Endothelial cell of umbilical vein (primary cell): ENCODE measurements around the gene AATF. TPM values are rescaled to one million over a fixed set of nuclear protein-coding genes. Genes with fewer than 3 reads are reported as not detected.

Experiments
- BruUV-seq: library from RNA; stranded (reverse); fragments of 400-500 nt; replicated peaks from 2 replicates; lab custom pipeline; 2021; lab: Mats Ljungman, UMichigan
- CTCF ChIA-PET: fragments of 300-600, 350-600 bp; sonication (Branson Sonifier 250); formaldehyde crosslinking; loops from one replicate; lab custom pipeline; 2021; ENCODE audit warnings: antibody characterized with exemption, inconsistent platforms; lab: Charles Lee
- POLR2A ChIA-PET: fragments of 300-600, 350-600 bp; sonication (Branson Sonifier 250); formaldehyde crosslinking; loops from one replicate; lab custom pipeline; 2021; ENCODE audit warnings: antibody characterized with exemption, inconsistent platforms; lab: Charles Lee
- DNase-seq: peaks from one replicate; pipeline ENCODE4 v3.0.0-alpha.2; 2011; ENCODE audit warnings: low read depth, low spot score
- FAIRE-seq: peaks from 2 replicates; lab custom pipeline; 2011; peaks lifted over from hg19 to GRCh38; lab: Jason Lieb, UNC
- H2AFZ ChIP-seq: 2 replicates; pipeline ENCODE4 v1.6.0; 2012; ENCODE audit warnings: low read depth, low read length, control low read depth, inconsistent platforms
- H3K27ac ChIP-seq: 2 replicates; pipeline ENCODE4 v1.5.1; 2011; ENCODE audit warnings: low read depth, mild to moderate bottlenecking, control low read depth, low read length, moderate library complexity; ENCODE audit not compliant: insufficient read depth
- H3K27me3 ChIP-seq, 2 experiments: 2 replicates each; pipeline versions ENCODE4 v1.6.0 to v1.6.1; 2011; ENCODE audit warnings: low read length in 2 of 2, mixed read lengths in 1 of 2; ENCODE audit not compliant: control insufficient read depth in 2 of 2, insufficient read depth in 2 of 2
- H3K36me3 ChIP-seq, 2 experiments: 2 replicates in 1 of 2; 3 replicates in 1 of 2; pipeline ENCODE4 v1.5.1; 2011; ENCODE audit warnings: low read length in 2 of 2, mild to moderate bottlenecking in 1 of 2, moderate library complexity in 1 of 2; ENCODE audit not compliant: control insufficient read depth in 2 of 2, insufficient read depth in 2 of 2; ENCODE audit errors: extremely low read depth in 1 of 2
- H3K4me1 ChIP-seq: 3 replicates; pipeline ENCODE4 v1.5.1; 2011; ENCODE audit warnings: mild to moderate bottlenecking, low read length; ENCODE audit not compliant: control insufficient read depth, insufficient read depth; ENCODE audit errors: extremely low read depth
- H3K4me2 ChIP-seq: 2 replicates; pipeline ENCODE4 v1.6.1; 2011; ENCODE audit warnings: low read length, control low read depth, mixed read lengths; ENCODE audit not compliant: insufficient read depth
- H3K4me3 ChIP-seq, 3 experiments: fragments of 200-600 bp in 1 of 3; sonication (generic), shearing (Covaris generic) in 1 of 3; replicated peaks in 1 of 3; 2 replicates each; pipeline ENCODE4 v1.5.1; 2011 to 2016; ENCODE audit warnings: control low read depth in 3 of 3, low read length in 3 of 3, mild to moderate bottlenecking in 2 of 3, inconsistent platforms in 1 of 3, low read depth in 1 of 3, moderate library complexity in 1 of 3; ENCODE audit not compliant: insufficient read depth in 1 of 3
- H3K79me2 ChIP-seq: 2 replicates; pipeline ENCODE4 v1.6.0; 2012; ENCODE audit warnings: low read length, inconsistent platforms; ENCODE audit not compliant: control insufficient read depth, insufficient read depth
- H3K9ac ChIP-seq: replicated peaks from 2 replicates; pipeline ENCODE3; 2011; ENCODE audit warnings: low read length, control low read depth; ENCODE audit not compliant: insufficient read depth; ENCODE audit errors: extremely low read depth
- H3K9me1 ChIP-seq: replicated peaks from 3 replicates; pipeline ENCODE4 v1.6.0; 2011; ENCODE audit warnings: mild to moderate bottlenecking, low read length; ENCODE audit not compliant: control insufficient read depth, insufficient read depth; ENCODE audit errors: extremely low read depth
- H3K9me3 ChIP-seq: replicated peaks from 2 replicates; pipeline ENCODE4 v1.5.1; 2012; ENCODE audit warnings: low read length, inconsistent platforms; ENCODE audit not compliant: control insufficient read depth, insufficient read depth
- H4K20me1 ChIP-seq: replicated peaks from 2 replicates; pipeline ENCODE3; 2011; ENCODE audit warnings: mild to moderate bottlenecking, low read length; ENCODE audit not compliant: control insufficient read depth, insufficient read depth; ENCODE audit errors: extremely low read depth
- EZH2 ChIP-seq: IDR thresholded peaks from 2 replicates; pipeline ENCODE4 v1.6.1; 2012; ENCODE audit warnings: borderline replicate concordance, low read depth, mild to moderate bottlenecking, moderate library complexity, low read length, inconsistent platforms; ENCODE audit not compliant: severe bottlenecking
- FOS ChIP-seq: IDR thresholded peaks from 2 replicates; pipeline ENCODE4 v1.6.1; 2011; ENCODE audit warnings: mild to moderate bottlenecking, low read length, moderate library complexity, borderline replicate concordance; ENCODE audit not compliant: insufficient read depth
- GATA2 ChIP-seq: IDR thresholded peaks from 2 replicates; pipeline ENCODE4 v1.7.0; 2011; ENCODE audit warnings: low read depth, mild to moderate bottlenecking, moderate library complexity, mixed read lengths, low read length; ENCODE audit not compliant: insufficient read length, insufficient read depth
- JUN ChIP-seq: IDR thresholded peaks from 2 replicates; pipeline ENCODE4 v1.6.1; 2011; ENCODE audit warnings: borderline replicate concordance, low read depth; ENCODE audit not compliant: insufficient read length, insufficient read depth
- MYC ChIP-seq: IDR thresholded peaks from one replicate; pipeline ENCODE4 v1.6.1; 2011; ENCODE audit warnings: mild to moderate bottlenecking, low read depth, low read length
- POLR2A ChIP-seq: IDR thresholded peaks from 2 replicates; pipeline ENCODE4 v1.6.1; 2012; ENCODE audit warnings: low read depth, mild to moderate bottlenecking, control low read depth, low read length
- dilution Hi-C: fragments of 300-500 bp; cut with MboI; formaldehyde crosslinking; loops from one replicate; pipeline ENCODE4 v1.15.0; 2019; ENCODE audit warnings: low sequenced_read_pairs; ENCODE audit not compliant: extremely low pct_ligation_motif_present
- intact Hi-C: fragments of 100-400 bp; cut with micrococcal nuclease; formaldehyde crosslinking; loops from one replicate; pipeline ENCODE4 v1.10.0; 2022
- polyA plus RNA-seq, 4 experiments: library from polyadenylated mRNA; depleted of rRNA in 3 of 4; stranded (reverse) in 3 of 4; unstranded in 1 of 4; fragments of >200 nt; gene quantifications; 2 replicates each; pipeline versions ENCODE4 v1.2.1 to v1.2.3, GENCODE V29; 2011 to 2012; ENCODE audit warnings: missing spikeins in 1 of 4
- total RNA-seq: library from RNA; stranded (reverse); gene quantifications from 2 replicates; pipeline ENCODE4 v1.2.3, GENCODE V29; 2021
- TF ChIP-seq, protein P1 (sequence below): IDR thresholded peaks from 2 replicates; pipeline ENCODE4 v1.6.1; 2011; ENCODE audit not compliant: insufficient read depth, insufficient read length
- TF ChIP-seq, protein P2 (sequence below), 2 donors: IDR thresholded peaks; 1 replicate in 1 of 2; 2 replicates in 1 of 2; pipeline ENCODE4 v1.5.1; 2011; ENCODE audit warnings: low read length in 2 of 2, mild to moderate bottlenecking in 2 of 2, moderate library complexity in 2 of 2, control low read depth in 1 of 2, inconsistent platforms in 1 of 2, low read depth in 1 of 2; ENCODE audit not compliant: insufficient read depth in 1 of 2; ENCODE audit errors: extremely low read depth in 1 of 2

The AATF gene
- total and polyA plus RNA-seq, 2 donors (not counting 3 experiments of a cell fraction or from before 2014, with no cell fraction given): 15.7 to 47.2 TPM

DNA sequence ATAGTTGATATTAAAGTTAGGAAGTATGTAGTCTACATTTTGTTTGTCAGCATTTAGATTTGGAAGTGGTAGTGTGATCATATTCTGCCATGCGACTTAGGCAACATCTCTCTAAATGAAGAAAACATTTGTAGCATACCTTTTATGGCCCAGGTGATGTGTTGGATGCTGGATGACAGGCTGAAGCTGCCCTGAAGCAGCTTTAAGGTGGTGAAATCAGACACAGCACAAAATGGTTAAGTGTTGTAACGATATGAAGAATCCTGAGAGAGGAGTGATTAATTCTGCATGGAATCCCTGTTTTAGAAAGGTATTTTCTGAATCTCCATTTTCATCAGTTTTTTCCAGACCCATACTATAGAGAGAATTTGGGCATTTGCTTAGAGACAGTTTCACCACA lies 28.3 kb downstream of the AATF start:
- no peak overlapping the region for H3K4me3 ChIP-seq
- no peak for TF ChIP-seq EZH2
- no peak for TF ChIP-seq JUN
- TF ChIP-seq, protein P1, sequence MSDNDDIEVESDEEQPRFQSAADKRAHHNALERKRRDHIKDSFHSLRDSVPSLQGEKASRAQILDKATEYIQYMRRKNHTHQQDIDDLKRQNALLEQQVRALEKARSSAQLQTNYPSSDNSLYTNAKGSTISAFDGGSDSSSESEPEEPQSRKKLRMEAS: no peak
- TF ChIP-seq FOS: no peak
- TF ChIP-seq, protein P2, sequence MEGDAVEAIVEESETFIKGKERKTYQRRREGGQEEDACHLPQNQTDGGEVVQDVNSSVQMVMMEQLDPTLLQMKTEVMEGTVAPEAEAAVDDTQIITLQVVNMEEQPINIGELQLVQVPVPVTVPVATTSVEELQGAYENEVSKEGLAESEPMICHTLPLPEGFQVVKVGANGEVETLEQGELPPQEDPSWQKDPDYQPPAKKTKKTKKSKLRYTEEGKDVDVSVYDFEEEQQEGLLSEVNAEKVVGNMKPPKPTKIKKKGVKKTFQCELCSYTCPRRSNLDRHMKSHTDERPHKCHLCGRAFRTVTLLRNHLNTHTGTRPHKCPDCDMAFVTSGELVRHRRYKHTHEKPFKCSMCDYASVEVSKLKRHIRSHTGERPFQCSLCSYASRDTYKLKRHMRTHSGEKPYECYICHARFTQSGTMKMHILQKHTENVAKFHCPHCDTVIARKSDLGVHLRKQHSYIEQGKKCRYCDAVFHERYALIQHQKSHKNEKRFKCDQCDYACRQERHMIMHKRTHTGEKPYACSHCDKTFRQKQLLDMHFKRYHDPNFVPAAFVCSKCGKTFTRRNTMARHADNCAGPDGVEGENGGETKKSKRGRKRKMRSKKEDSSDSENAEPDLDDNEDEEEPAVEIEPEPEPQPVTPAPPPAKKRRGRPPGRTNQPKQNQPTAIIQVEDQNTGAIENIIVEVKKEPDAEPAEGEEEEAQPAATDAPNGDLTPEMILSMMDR (IDR thresholded peaks at IDR 0.05; ENCODE audit: extremely low read depth in 1 of 2, insufficient read depth in 1 of 2, low read depth in 1 of 2, low read length in 2 of 2): no peak
- no peak for TF ChIP-seq GATA2
- no peak for TF ChIP-seq MYC
- no peak for TF ChIP-seq POLR2A
- FAIRE-seq (no peak), DNase-seq (no peak)
- H3K27ac ChIP-seq: no peak overlapping the region
- peaks cover 5% of the 10 kb centered on the region for H3K79me2 ChIP-seq
- H3K9me1 ChIP-seq: no peaks in the 10 kb centered on the region
- H4K20me1 ChIP-seq: peaks cover 4% of the 10 kb centered on the region
- H3K4me1 ChIP-seq: peaks cover 29% of the 10 kb centered on the region
- H3K27me3 ChIP-seq: no peaks in the 10 kb centered on the region
- CTCF ChIA-PET: no interaction called here
- no peak overlapping the region for H2AFZ ChIP-seq
- no peak overlapping the region for H3K4me2 ChIP-seq
- BruUV-seq: no TSS peak
- H3K9me3 ChIP-seq: no peaks in the 10 kb centered on the region
- no peak overlapping the region for H3K9ac ChIP-seq
- dilution Hi-C loops (no loop called here), intact Hi-C loops (no loop called here)
- POLR2A ChIA-PET: no interaction called here
- no peaks in the 10 kb centered on the region for H3K36me3 ChIP-seq
